ENCODE measurements around the gene FARS2.

- no peak for TF ChIP-seq CTCF (IDR thresholded peaks at IDR 0.05)
- no peak for TF ChIP-seq EZH2 (IDR thresholded peaks at IDR 0.05; ENCODE audit: borderline replicate concordance, insufficient read depth, low read depth, low read length, poor library complexity, severe bottlenecking)
Measured at GRCh38 chr6:5754904-5755303, 493.6 kb downstream of the FARS2 start.
